HuH-7 (cell line): ENCODE data around the gene TRAPPC10.

Experiments
- DNase-seq: peaks from one replicate; pipeline ENCODE4 v3.0.0; 2011; ENCODE audit warnings: low spot score

The TRAPPC10 gene

DNA sequence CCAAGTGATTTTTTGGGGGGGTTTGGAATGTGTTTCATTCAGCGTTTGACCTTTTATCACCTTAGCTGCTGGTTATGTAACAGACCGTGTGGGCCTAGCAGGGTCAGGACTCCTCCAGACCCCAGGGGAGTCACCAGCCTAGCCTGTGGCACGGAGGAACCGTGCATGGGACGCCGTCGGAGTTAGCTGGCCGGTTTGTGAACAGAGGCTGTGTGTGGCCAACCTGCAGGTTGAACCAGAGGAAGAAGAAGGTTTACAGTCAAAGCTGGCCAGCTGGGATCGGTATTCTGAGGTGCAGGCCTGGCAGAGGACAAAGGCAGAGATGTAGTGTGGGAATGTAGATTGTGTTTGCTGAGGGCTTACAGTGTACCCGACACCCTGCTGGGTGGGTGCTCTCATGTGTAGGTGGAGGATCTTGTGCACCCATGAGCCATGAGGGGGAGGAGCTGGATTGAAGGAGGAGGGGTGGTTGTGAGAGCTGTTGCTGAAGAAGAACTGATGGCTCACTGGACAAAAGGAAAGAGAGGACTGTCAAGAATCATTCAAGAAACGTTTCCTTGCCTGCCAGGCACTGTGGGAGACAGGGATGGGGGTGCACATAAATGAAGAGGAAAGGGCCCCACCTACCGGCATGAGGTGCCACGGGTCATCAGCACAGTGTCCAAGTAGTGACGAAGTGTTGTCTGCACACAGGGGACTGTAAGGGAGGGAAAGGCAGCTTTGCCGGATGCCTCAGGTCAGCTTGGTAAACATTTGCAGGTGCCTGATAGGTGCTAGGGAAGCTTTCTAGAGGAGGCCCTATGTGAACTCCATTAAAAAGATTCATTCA, 55.1 kb downstream of the TRAPPC10 start:
- no peak for DNase-seq

- DNase-seq: no peak
Observed at GRCh38 chr21:44070391-44070790, 58.3 kb downstream of the TRAPPC10 start.

DNA sequence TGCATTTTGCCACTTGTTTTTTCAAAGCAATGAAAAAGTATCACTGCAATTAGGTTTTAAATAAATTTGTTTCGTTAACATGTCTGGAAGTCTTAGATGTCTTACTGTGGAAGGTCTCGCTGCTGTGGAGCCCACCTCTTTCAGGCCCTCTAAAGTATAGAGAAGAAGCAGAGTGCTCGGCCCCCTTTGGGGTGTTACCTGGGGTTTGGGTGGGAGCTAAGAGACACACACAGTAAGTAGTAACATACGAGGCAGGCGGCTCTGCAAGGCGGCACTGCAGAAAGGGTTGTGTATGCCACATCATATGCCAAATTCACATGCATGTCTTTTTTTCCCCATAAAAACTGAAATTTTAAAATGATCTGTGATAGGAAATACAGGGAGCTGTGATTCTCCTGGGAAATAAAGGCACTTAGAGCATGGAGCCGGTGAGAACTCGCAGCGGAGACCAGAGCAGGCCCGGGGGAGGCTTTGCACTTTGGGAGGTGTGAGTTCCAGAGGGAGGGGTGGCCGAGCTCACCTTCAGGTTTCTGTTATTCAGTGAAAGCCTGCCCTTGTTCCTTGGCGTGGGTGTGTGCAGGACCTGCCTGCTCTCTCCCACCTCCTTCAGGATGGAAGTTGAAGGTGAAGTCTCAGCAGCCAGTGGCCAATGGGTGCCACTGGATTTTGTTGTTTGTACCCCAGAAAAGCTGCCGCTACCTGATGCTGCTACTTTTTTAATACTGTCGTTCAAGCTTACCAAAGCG, 59.4 kb downstream of the TRAPPC10 start:
- DNase-seq: no peak

DNA sequence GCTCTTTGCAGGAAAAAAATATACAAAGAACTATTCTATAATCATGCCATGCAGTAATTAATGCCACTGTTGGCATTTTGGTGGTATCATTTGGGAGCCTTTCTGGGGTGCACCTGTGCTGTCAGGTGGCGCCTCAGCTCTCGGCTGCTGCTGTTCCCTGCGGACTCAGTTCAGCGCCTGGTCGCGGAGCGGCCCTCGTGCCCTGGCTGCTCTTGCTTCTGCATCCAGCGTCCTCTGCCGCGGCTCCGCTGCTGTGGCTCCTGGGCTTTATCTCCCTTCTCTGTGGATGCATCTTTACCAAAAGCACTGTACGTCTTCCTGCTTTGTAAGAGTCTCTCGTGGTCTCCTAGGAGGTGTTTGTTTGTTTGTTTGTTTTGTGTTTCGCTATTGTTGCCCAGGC, 60.0 kb downstream of the TRAPPC10 start:
- DNase-seq: no peak

- no peak for DNase-seq
Observed at GRCh38 chr21:44074315-44074958, 62.3 kb downstream of the TRAPPC10 start.

DNA sequence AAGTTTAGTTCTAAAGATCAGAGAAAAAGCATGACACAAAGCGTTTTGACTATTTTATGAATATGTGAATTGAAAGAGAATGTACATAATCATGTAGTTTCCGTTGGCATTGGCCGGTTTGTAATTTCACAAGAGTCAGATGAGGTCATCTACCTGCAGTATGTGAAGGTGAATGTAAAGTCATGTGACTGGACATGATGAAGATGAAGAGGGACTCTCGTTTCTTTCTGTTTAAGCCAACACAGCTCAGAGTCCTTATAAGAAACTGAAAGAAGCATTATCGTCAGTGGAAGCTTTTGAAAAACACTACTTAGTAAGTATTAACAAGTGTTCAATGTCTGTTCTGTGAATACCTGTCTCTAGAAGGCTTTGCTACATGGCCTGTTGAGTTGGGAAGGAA, 64.2 kb downstream of the TRAPPC10 start:
- no peak for DNase-seq

DNA sequence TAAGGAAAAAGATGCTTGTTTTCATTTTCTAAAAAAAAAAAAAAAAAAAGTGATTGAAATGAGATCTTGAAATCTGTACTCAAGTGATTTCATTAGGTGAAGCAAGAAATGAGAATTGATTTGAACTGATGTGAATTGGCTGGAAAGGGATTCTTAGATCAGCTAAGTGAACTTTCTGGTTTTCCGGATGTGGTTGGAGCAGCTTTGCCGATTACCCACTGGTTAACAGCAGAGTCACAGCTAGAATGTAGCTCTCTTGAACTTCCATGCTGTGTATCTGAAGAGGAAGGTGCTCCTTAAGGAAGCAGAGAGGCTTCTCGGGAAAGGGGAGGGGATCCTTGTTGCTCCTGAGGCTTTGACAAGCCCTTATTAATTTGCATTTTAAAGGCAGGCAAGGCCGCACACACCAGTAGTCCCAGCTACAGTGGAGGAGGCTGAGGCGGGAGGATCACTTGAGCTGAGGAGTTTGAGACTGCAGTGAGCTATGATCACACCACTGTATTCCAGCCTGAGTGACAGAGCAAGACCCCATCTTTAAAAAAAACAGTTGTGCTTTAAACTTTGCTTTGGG, 66.4 kb downstream of the TRAPPC10 start:
- DNase-seq: no peak

- DNase-seq: no peak
Observed at GRCh38 chr21:44079446-44079845, 67.3 kb downstream of the TRAPPC10 start.

DNA sequence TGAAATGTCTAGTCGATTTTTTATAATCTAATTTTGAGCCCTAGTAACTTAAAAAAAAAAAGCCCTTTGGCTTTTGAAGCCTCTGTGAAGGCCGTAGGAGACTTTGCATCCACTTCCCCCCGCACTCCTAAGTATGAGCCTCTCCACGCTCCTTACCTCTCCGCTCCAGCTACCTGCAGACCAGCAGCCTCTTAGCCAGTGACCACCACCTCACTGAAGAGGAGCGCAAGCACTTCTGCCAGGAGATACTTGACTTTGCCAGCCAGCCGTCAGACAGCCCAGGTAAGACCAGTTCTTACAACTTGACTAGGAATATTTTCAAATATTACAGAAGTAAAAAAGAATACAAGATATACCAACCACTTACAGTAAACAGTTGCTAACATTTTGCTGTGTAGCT, 67.7 kb downstream of the TRAPPC10 start:
- no peak for DNase-seq

DNA sequence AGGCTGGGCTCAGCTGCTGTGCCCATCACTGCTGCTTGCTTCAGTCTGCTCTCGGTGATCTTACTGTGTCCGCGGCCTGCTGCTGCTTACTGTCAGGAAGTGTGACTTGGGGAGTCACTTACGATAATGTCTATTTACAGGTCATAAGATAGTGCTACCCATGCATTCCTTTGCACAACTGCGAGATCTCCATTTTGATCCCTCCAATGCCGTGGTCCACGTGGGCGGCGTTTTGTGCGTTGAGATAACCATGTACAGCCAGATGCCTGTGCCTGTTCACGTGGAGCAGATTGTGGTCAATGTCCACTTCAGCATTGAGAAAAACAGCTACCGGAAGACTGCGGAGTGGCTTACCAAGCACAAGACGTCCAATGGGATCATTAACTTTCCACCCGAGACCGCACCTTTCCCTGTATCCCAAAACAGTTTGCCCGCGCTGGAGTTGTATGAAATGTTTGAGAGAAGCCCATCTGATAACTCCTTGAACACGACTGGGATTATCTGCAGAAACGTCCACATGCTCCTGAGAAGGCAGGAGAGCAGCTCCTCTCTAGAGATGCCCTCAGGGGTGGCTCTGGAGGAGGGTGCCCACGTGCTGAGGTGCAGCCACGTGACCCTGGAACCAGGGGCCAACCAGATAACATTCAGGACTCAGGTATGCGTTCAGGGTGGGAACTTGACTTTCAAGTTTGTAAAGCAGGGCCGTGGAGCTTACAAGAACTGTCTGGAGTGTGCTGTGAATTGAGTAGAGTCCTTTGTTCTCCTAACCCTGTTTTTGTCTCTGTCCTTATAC, 70.7 kb downstream of the TRAPPC10 start:
- no peak for DNase-seq

GRCh38 chr21:44083631-44084291, 71.7 kb downstream of the TRAPPC10 start:
- DNase-seq: no peak

- no peak for DNase-seq
Observed at GRCh38 chr21:44084496-44085241, 72.6 kb downstream of the TRAPPC10 start.

DNA sequence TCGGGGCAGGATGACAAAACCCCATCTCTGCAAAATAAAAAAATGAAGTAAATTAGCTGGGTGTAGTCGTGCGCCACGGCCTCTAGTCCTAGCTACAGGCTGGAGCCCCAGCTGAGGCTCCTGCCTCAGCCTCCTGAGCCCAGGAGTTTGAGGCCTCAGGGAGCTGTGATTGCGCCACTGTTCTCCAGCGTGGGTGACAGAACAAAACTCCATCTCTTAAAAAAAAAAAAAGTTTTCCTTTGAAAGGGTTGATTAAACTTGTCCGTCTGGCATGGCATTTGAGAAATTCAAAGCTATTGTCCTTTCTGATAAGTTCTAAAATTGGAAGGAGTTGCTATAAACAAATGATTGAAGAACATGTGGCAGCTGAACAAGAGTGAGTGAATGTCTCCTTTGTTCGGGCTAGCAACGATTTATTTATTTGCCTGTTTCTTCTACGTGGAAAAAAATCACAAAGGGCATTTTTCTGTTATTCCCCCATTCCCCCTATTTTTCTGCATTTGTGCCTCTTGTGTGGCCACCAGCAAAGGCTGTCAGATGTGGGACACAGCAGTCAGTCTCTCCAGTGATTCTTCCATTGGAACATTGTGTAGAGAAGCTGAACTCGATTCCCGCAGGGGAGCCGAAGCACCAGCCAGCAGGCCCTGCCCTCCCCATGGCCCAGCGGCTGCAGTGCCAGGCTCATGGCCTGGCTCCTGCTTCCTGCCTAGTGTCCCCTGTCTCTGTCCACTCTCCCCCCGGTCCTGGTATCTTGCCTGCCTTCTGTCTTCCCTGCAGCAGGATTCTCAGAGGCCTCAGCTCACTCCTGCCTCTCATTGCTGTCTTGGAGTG, 73.6 kb downstream of the TRAPPC10 start:
- no peak for DNase-seq

GRCh38 chr21:44086636-44087425, 74.7 kb downstream of the TRAPPC10 start:
- DNase-seq: no peak

- DNase-seq: no peak
Observed at GRCh38 chr21:44087426-44088400, 75.6 kb downstream of the TRAPPC10 start.

- DNase-seq: no peak
Observed at GRCh38 chr21:44088401-44088780, 76.3 kb downstream of the TRAPPC10 start.
